CD4-positive, CD25-positive, alpha-beta regulatory T cell (primary cell): Measurements from ENCODE around the gene EPHB1. TPM values are rescaled to one million over a fixed set of nuclear protein-coding genes. Genes with fewer than 3 reads are reported as not detected.
"Not testable (repeated sequence)": the region's sequence is repeated elsewhere in the genome, so short reads cannot be mapped to it uniquely, and the experiment has no call there.

Experiments used
- ATAC-seq, 2 donors: fragments of 150-1000 bp; cut with Tn5 transposase; one replicate each; pipeline ENCODE4 v1.10.0; 2021; ENCODE audit warnings: low read depth in 2 of 2, moderate number of reproducible peaks in 2 of 2, moderate library complexity in 1 of 2
- DNase-seq, 3 donors: peaks; one replicate each; pipeline versions ENCODE4 v3.0.0 to v3.0.0-alpha.2; 2012 to 2022; ENCODE audit warnings: mixed read lengths in 1 of 3
- H3K27ac ChIP-seq: one replicate; pipeline ENCODE4 v1.7.0; 2013; ENCODE audit warnings: mild to moderate bottlenecking, low read length; ENCODE audit not compliant: insufficient read depth, poor library complexity, severe bottlenecking
- H3K27me3 ChIP-seq: one replicate; pipeline ENCODE4 v1.7.0; 2013; ENCODE audit warnings: low read length; ENCODE audit not compliant: control insufficient read depth, insufficient read depth
- H3K36me3 ChIP-seq: one replicate; pipeline ENCODE4 v1.7.0; 2013; ENCODE audit warnings: mild to moderate bottlenecking, low read length, moderate library complexity; ENCODE audit not compliant: control insufficient read depth, insufficient read depth
- H3K4me1 ChIP-seq: 2 replicates; pipeline ENCODE4 v1.7.0; 2013; ENCODE audit warnings: mild to moderate bottlenecking, low read length; ENCODE audit not compliant: insufficient read depth, control insufficient read depth, poor library complexity, severe bottlenecking
- H3K4me3 ChIP-seq: one replicate; pipeline ENCODE4 v1.7.0; 2013; ENCODE audit warnings: low read depth, mild to moderate bottlenecking, low read length, moderate library complexity
- H3K9me3 ChIP-seq, 2 experiments: 1 replicate in 1 of 2; 2 replicates in 1 of 2; pipeline ENCODE4 v1.7.0; 2013; ENCODE audit warnings: low read length in 2 of 2, mild to moderate bottlenecking in 1 of 2, moderate library complexity in 1 of 2; ENCODE audit not compliant: control insufficient read depth in 2 of 2
- H3K27ac Mint-ChIP-seq, 3 donors: one replicate each; pipeline ENCODE4 v1.8.0; 2020 to 2022; ENCODE audit warnings: mild to moderate bottlenecking in 3 of 3, mixed read lengths in 3 of 3, moderate library complexity in 2 of 3
- H3K27me3 Mint-ChIP-seq: one replicate; pipeline ENCODE4 v1.8.0; 2022; ENCODE audit warnings: mild to moderate bottlenecking, mixed read lengths
- H3K36me3 Mint-ChIP-seq: one replicate; pipeline ENCODE4 v1.8.0; 2020; ENCODE audit warnings: mixed read lengths
- H3K4me1 Mint-ChIP-seq, 4 donors: one replicate each; pipeline ENCODE4 v1.8.0; 2020 to 2022; ENCODE audit warnings: mixed read lengths in 4 of 4, mild to moderate bottlenecking in 1 of 4
- H3K4me3 Mint-ChIP-seq, 4 donors: one replicate each; pipeline ENCODE4 v1.8.0; 2020 to 2022; ENCODE audit warnings: mild to moderate bottlenecking in 4 of 4, mixed read lengths in 4 of 4, moderate library complexity in 3 of 4
- H3K9me3 Mint-ChIP-seq, 7 donors: one replicate each; pipeline ENCODE4 v1.8.0; 2020 to 2022; ENCODE audit warnings: mixed read lengths in 7 of 7, mild to moderate bottlenecking in 3 of 7, moderate library complexity in 2 of 7
- polyA plus RNA-seq, 4 donors: library from polyadenylated mRNA; unstranded; fragments of 300-500 nt; fragmentation: Illumina TruSeq; gene quantifications; one replicate each; pipeline ENCODE4 v1.2.3, GENCODE V29; 2021
- total RNA-seq: library from RNA; stranded (reverse); gene quantifications from one replicate; pipeline ENCODE4 v1.2.3, GENCODE V29; 2022

Gene EPHB1
- total and polyA plus RNA-seq, 5 donors from 2014 or later = 0.32 to 2.1 (median 0.84) TPM

DNA sequence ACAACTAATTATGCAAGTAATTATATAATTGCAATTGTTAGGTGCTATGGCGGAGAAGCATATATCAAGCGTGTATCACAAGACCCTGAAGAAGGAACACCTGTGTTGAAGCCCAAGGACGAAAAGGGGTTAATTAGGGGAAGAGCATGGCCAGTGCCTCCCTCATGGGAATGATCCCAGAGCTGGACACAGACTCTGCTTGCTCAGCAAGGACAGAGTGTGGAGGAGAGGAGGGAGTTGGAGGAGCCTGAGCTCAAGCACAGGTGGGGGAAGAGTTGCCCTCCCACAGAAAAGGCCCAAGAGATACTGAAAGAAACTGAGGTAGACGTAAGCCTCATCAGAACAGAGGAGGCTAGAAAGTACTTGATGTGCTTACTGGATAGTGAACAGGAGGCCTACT, 423.7 kb downstream of the EPHB1 start:
- peaks cover 0 to 5% (median 0%) of the 10 kb centered on the region in 7 donors for H3K9me3 Mint-ChIP-seq
- DNase-seq (no peak), ATAC-seq (no peak)
- no peaks in the 10 kb centered on the region for H3K36me3 Mint-ChIP-seq
- Histone ChIP-seq H3K36me3 (no peaks in the 10 kb centered on the region), H3K4me3 (no peak overlapping the region), H3K4me1 (no peaks in the 10 kb centered on the region), H3K27me3 (no peaks in the 10 kb centered on the region), H3K9me3 (no peaks in the 10 kb centered on the region), H3K27ac (no peak overlapping the region)
- no peaks in the 10 kb centered on the region for H3K27me3 Mint-ChIP-seq
- no peak overlapping the region for H3K4me3 Mint-ChIP-seq
- no peaks in the 10 kb centered on the region for H3K4me1 Mint-ChIP-seq
- H3K27ac Mint-ChIP-seq = peak overlapping the region in 1 of 3 donors; percentile 43

DNA sequence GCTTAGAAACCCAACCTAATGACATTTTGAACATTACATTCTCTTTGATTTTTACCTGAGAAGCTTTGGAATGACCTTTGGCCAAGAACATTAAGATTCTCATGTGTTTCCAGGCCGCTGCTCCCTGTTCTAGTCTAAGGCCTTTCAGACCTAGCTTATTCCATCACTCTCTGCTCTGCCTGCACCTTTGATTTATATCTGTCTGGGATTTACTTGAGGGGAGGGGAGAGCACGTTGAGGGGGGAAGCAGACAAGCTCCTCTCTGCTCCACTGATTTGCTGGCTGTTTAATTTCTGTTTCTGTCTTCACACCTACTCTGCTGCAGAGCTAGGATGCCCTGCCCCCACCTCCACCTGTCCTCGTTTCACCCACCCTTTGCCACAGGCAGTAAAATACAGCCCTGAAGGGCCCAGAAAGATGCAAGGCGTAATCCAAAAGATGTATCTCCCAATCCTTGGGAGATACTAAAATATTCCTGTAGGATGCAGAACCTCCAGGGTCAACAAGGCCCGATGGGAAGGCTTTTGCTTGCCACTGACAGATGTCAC, 429.8 kb downstream of the EPHB1 start:
- DNase-seq (no peak), ATAC-seq (no peak)
- no peak overlapping the region for H3K4me3 Mint-ChIP-seq

DNA sequence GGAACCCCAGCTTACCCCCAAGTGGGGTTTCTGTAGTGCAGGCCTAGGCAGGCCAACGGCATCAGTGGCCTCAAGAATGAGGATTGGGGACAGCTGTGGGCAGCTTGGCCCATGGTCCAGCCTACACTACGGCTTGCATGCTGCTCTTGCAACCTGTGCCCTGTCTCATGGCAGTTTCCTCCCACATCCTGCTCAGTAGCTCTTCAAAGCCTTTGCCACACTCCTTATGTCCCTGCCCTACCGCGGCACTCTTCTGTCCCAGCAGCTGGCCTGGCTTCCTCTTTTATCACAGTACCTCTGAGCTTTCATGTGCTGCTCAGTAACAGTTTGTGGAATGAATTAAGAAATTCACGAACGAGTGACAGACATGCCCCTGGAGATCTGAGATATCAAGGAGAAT, 431.0 kb downstream of the EPHB1 start:
- no peak overlapping the region for H3K27ac Mint-ChIP-seq
- H3K27me3 Mint-ChIP-seq = no peaks in the 10 kb centered on the region
- no peaks in the 10 kb centered on the region for H3K27me3 ChIP-seq
- no peaks in the 10 kb centered on the region for H3K36me3 Mint-ChIP-seq
- ATAC-seq = no peak
- H3K9me3 Mint-ChIP-seq = peaks cover 0 to 3% (median 0%) of the 10 kb centered on the region in 7 donors
- no peaks in the 10 kb centered on the region for H3K9me3 ChIP-seq
- no peaks in the 10 kb centered on the region for H3K4me1 ChIP-seq
- H3K4me3 Mint-ChIP-seq = no peak overlapping the region
- H3K4me1 Mint-ChIP-seq = no peaks in the 10 kb centered on the region
- no peaks in the 10 kb centered on the region for H3K36me3 ChIP-seq
- no peak overlapping the region for H3K4me3 ChIP-seq
- peak in 1 of 3 donors; percentile 1 for DNase-seq
- H3K27ac ChIP-seq = no peak overlapping the region

More for the DNA sequence above, 429.8 kb downstream of the EPHB1 start:
- Mint-ChIP-seq H3K4me1 (no peaks in the 10 kb centered on the region), H3K36me3 (no peaks in the 10 kb centered on the region), H3K27ac (no peak overlapping the region), H3K27me3 (no peaks in the 10 kb centered on the region), H3K9me3 (peaks cover 0 to 3% (median 0%) of the 10 kb centered on the region in 7 donors)
- Histone ChIP-seq H3K4me1 (no peaks in the 10 kb centered on the region), H3K4me3 (no peak overlapping the region), H3K36me3 (no peaks in the 10 kb centered on the region), H3K27me3 (no peaks in the 10 kb centered on the region), H3K9me3 (no peaks in the 10 kb centered on the region), H3K27ac (no peak overlapping the region)

DNA sequence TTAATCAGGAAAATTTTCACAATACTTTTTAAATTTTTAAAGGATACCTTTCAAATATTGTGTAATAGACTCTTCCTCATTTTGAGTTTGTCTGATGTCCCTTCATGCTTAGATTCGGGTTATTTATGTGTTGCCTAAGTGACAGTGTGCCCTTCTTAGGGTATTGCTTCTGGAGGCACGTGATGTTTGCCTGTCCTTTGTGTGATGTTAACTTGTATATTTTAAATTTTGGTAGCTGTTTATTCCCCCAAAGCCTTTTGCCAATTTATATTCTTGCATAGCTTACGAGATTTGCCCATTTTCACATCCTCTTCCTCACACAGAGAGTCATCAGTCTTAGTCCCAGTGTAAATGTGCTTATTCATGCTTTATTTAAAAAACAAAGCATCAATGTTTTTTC, 433.1 kb downstream of the EPHB1 start:
- H3K27ac ChIP-seq = no peak overlapping the region
- H3K9me3 ChIP-seq = no peaks in the 10 kb centered on the region
- Mint-ChIP-seq H3K9me3 (peaks cover 0 to 6% (median 0%) of the 10 kb centered on the region in 7 donors), H3K36me3 (no peaks in the 10 kb centered on the region), H3K27ac (no peak overlapping the region), H3K4me3 (no peak overlapping the region), H3K4me1 (no peaks in the 10 kb centered on the region), H3K27me3 (no peaks in the 10 kb centered on the region)
- H3K27me3 ChIP-seq = no peaks in the 10 kb centered on the region
- no peaks in the 10 kb centered on the region for H3K4me1 ChIP-seq
- DNase-seq = no peak
- no peak for ATAC-seq
- H3K36me3 ChIP-seq = no peaks in the 10 kb centered on the region
- H3K4me3 ChIP-seq = no peak overlapping the region

DNA sequence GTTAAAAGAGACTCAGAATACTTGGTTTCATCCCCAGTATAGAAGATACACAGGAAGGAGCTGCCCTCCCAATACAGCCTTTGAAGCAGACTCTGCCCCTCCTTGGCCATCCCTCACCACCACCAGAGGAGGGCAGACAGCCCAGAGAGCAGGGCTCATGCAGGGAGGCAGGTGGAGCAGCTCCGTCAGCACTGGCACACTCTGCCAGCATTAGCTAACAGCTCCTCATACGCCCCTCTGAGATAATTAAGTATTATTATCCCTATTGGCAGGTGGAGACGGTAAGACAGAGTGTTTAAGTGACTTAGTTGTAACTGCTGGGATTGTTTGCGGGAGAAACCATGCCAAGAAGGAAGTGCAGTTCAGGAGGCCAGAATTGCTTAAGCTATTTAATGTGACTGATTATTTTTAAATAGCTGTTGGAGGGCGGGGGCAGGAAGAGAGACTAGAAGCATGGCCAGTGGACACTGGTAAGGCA, 434.0 kb downstream of the EPHB1 start:
- no peaks in the 10 kb centered on the region for H3K9me3 ChIP-seq
- ATAC-seq (no peak), DNase-seq (no peak)
- peaks cover 0 to 6% (median under 1%) of the 10 kb centered on the region in 7 donors for H3K9me3 Mint-ChIP-seq
- no peak overlapping the region for H3K27ac ChIP-seq
- H3K4me1 Mint-ChIP-seq = no peaks in the 10 kb centered on the region
- no peaks in the 10 kb centered on the region for H3K27me3 Mint-ChIP-seq
- H3K4me3 ChIP-seq = no peak overlapping the region
- H3K36me3 ChIP-seq = no peaks in the 10 kb centered on the region
- H3K27ac Mint-ChIP-seq = no peak overlapping the region
- no peaks in the 10 kb centered on the region for H3K27me3 ChIP-seq
- H3K4me3 Mint-ChIP-seq = no peak overlapping the region
- no peaks in the 10 kb centered on the region for H3K4me1 ChIP-seq
- H3K36me3 Mint-ChIP-seq = no peaks in the 10 kb centered on the region

DNA sequence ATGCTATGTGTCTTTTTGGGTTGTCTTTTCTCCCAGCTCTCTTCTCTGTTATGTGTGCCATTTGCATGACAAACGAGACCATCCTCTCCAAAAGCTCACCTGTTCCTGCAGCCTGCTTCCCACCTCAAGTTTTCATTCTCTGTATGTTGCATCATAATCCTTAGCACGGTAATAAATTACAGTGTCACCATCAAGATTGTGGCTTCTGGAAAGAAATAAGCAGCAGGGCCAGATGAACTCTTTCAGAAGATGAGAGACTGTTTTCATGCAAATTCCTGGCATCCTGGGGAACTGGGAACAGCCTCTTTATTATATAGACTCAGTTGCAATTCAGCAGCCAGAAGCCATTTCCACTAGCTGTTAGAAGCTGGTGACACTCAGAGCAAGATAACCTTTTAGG, 436.7 kb downstream of the EPHB1 start:
- Histone ChIP-seq H3K27ac (no peak overlapping the region), H3K27me3 (no peaks in the 10 kb centered on the region), H3K4me3 (no peak overlapping the region), H3K9me3 (no peaks in the 10 kb centered on the region), H3K4me1 (no peaks in the 10 kb centered on the region), H3K36me3 (no peaks in the 10 kb centered on the region)
- H3K27me3 Mint-ChIP-seq = no peaks in the 10 kb centered on the region
- H3K9me3 Mint-ChIP-seq = peaks cover 0 to 10% (median 3%) of the 10 kb centered on the region in 7 donors
- no peaks in the 10 kb centered on the region for H3K4me1 Mint-ChIP-seq
- DNase-seq (no peak), ATAC-seq (no peak)
- no peak overlapping the region for H3K4me3 Mint-ChIP-seq
- no peaks in the 10 kb centered on the region for H3K36me3 Mint-ChIP-seq
- H3K27ac Mint-ChIP-seq = no peak overlapping the region

DNA sequence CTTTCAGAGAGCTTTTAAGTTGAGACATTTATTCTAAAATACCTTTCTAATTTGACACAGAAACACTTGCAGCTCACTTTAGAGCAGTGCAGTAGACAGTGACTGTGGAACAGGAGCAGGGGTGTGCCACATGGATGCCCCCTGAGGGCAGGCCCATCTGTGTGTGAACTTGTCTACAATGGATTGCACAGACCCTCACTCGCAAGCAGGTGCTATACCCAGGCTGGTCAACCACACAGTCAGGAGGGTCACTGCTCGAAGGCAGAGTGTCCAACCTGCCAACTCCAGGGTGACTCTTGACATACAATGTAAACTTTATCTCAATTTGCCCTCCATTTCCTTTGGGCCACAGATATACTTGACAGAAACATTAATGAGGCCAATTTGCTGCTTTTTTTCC, 437.2 kb downstream of the EPHB1 start:
- Histone ChIP-seq H3K9me3 (no peaks in the 10 kb centered on the region), H3K4me1 (no peaks in the 10 kb centered on the region), H3K27ac (no peak overlapping the region), H3K4me3 (no peak overlapping the region), H3K36me3 (no peaks in the 10 kb centered on the region), H3K27me3 (no peaks in the 10 kb centered on the region)
- ATAC-seq (no peak), DNase-seq (no peak)
- Mint-ChIP-seq H3K36me3 (no peaks in the 10 kb centered on the region), H3K4me3 (no peak overlapping the region), H3K27me3 (no peaks in the 10 kb centered on the region), H3K9me3 (peaks cover 0 to 10% (median 3%) of the 10 kb centered on the region in 7 donors), H3K27ac (no peak overlapping the region), H3K4me1 (no peaks in the 10 kb centered on the region)

DNA sequence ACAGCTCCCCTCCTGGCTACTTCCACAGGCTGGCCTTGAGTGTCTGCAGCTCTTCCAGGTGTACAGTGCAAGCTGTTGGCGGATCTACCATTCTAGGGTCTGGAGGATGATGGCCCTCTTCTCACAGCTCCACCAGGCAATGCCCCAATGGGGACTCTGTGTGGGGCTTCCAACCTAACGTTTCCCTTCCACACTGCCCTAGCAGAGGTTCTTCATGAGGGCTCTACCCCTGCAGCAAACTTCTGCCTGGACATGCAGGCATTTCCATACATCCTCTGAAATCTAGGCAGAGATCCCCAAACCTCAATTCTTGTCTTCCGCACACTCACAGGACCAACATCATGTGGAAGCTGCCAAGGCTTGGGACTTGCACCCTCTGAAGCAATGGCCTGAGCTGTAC, 438.4 kb downstream of the EPHB1 start:
- H3K36me3 Mint-ChIP-seq, DNase-seq, H3K27ac ChIP-seq, ATAC-seq, H3K9me3 ChIP-seq, H3K36me3 ChIP-seq, H3K9me3 Mint-ChIP-seq, H3K4me3 Mint-ChIP-seq, H3K4me1 Mint-ChIP-seq, H3K27ac Mint-ChIP-seq, H3K4me1 ChIP-seq, H3K27me3 ChIP-seq, H3K4me3 ChIP-seq, H3K27me3 Mint-ChIP-seq: not testable (repeated sequence)
